SK-N-SH treated with all-trans-retinoic acid at 6 μM for 48 hours (cell line): ENCODE results near the gene CD96.

ENCODE experiments used
- ATAC-seq: fragments of 200-7000 bp; cut with Tn5 transposase; 3 replicates; pipeline ENCODE4 v1.9.1; 2020; ENCODE audit warnings: mild to moderate bottlenecking, moderate library complexity
- CREB5 ChIP-seq: fragments of 250-450 bp; sonication (Bioruptor Pico); IDR thresholded peaks from 2 replicates; pipeline ENCODE4 v1.5.1; 2020; ENCODE audit warnings: low read depth, mild to moderate bottlenecking, moderate library complexity
- CSDC2 ChIP-seq: fragments of 250-450 bp; sonication (Bioruptor Pico); IDR thresholded peaks from 2 replicates; pipeline ENCODE4 v1.5.0; 2020; ENCODE audit warnings: mild to moderate bottlenecking, moderate library complexity
- CSRNP3 ChIP-seq: fragments of 250-450 bp; sonication (Bioruptor Pico); IDR thresholded peaks from 2 replicates; pipeline ENCODE4 v1.5.1; 2021; ENCODE audit warnings: mild to moderate bottlenecking, moderate library complexity
- GLIS3 ChIP-seq: fragments of 250-450 bp; sonication (Bioruptor Pico); IDR thresholded peaks from 2 replicates; pipeline ENCODE4 v1.5.0; 2020; ENCODE audit warnings: mild to moderate bottlenecking, moderate library complexity
- ISL1 ChIP-seq: fragments of 250-450 bp; sonication (Bioruptor Pico); IDR thresholded peaks from 2 replicates; pipeline ENCODE4 v2.1.2; 2022; ENCODE audit warnings: mild to moderate bottlenecking, moderate library complexity
- PATZ1 ChIP-seq: fragments of 250-450 bp; sonication (Bioruptor Pico); IDR thresholded peaks from 2 replicates; pipeline ENCODE4 v1.8.0; 2020; ENCODE audit warnings: mild to moderate bottlenecking, moderate library complexity, borderline replicate concordance
- POU6F1 ChIP-seq: fragments of 250-450 bp; sonication (Bioruptor Pico); IDR thresholded peaks from 2 replicates; pipeline ENCODE4 v1.8.0; 2021; ENCODE audit warnings: low read depth, mild to moderate bottlenecking, moderate library complexity, borderline replicate concordance
- PPARA ChIP-seq: fragments of 250-450 bp; sonication (Bioruptor Pico); IDR thresholded peaks from 2 replicates; pipeline ENCODE4 v1.5.0; 2020; ENCODE audit warnings: mild to moderate bottlenecking, borderline replicate concordance
- RARB ChIP-seq: fragments of 250-450 bp; sonication (Bioruptor Pico); IDR thresholded peaks from 2 replicates; pipeline ENCODE4 v1.8.0; 2021; ENCODE audit warnings: mild to moderate bottlenecking, moderate library complexity
- SNAI2 ChIP-seq: fragments of 250-450 bp; sonication (Bioruptor Pico); IDR thresholded peaks from 2 replicates; pipeline ENCODE4 v1.5.0; 2020; ENCODE audit warnings: mild to moderate bottlenecking, moderate library complexity
- TCF4 ChIP-seq: fragments of 250-450 bp; sonication (Bioruptor Pico); IDR thresholded peaks from 2 replicates; pipeline ENCODE4 v1.8.0; 2021; ENCODE audit warnings: mild to moderate bottlenecking, moderate library complexity, borderline replicate concordance
- TOX ChIP-seq: fragments of 250-450 bp; sonication (Bioruptor Pico); IDR thresholded peaks from 2 replicates; pipeline ENCODE4 v1.8.0; 2021; ENCODE audit warnings: mild to moderate bottlenecking, moderate library complexity, borderline replicate concordance
- TSHZ2 ChIP-seq: fragments of 250-450 bp; sonication (Bioruptor Pico); IDR thresholded peaks from 2 replicates; pipeline ENCODE4 v1.5.0; 2020; ENCODE audit warnings: mild to moderate bottlenecking, moderate library complexity
- ZC3H10 ChIP-seq: fragments of 250-450 bp; sonication (Bioruptor Pico); IDR thresholded peaks from 2 replicates; pipeline ENCODE4 v1.5.1; 2021; ENCODE audit warnings: mild to moderate bottlenecking, moderate library complexity
- ZFP3 ChIP-seq: fragments of 250-450 bp; sonication (Bioruptor Pico); IDR thresholded peaks from 2 replicates; pipeline ENCODE4 v1.5.0; 2020; ENCODE audit warnings: mild to moderate bottlenecking, moderate library complexity
- ZNF70 ChIP-seq: fragments of 450-650 bp; formaldehyde crosslinking; IDR thresholded peaks from 2 replicates; pipeline ENCODE4 v1.5.0; 2020; ENCODE audit warnings: mild to moderate bottlenecking, moderate library complexity
- ZNF8 ChIP-seq: fragments of 450-650 bp; formaldehyde crosslinking; IDR thresholded peaks from 2 replicates; pipeline ENCODE4 v1.5.0; 2020; ENCODE audit warnings: mild to moderate bottlenecking, moderate library complexity

CD96 gene

GRCh38 chr3:111603679-111604078, 61.7 kb downstream of the CD96 start (continued):
- TF ChIP-seq TSHZ2 (CRISPR knock-in tag) (no peak), CREB5 (CRISPR knock-in tag) (no peak)

GRCh38 chr3:111604119-111604518, 62.1 kb downstream of the CD96 start:
- TF ChIP-seq TOX (no peak), GLIS3 (CRISPR knock-in tag) (no peak), TCF4 (CRISPR knock-in tag) (no peak), ZFP3 (no peak), ZNF8 (no peak), PPARA (no peak), RARB (CRISPR knock-in tag) (no peak), ZC3H10 (CRISPR knock-in tag) (no peak), SNAI2 (no peak), PATZ1 (no peak), POU6F1 (CRISPR knock-in tag) (no peak), ISL1 (CRISPR knock-in tag) (no peak)
- ATAC-seq: no peak

GRCh38 chr3:111605018-111605417, 63.0 kb downstream of the CD96 start:
- TF ChIP-seq GLIS3 (CRISPR knock-in tag): no peak
- no peak for TF ChIP-seq PATZ1
- TF ChIP-seq TSHZ2 (CRISPR knock-in tag): no peak
- TF ChIP-seq TOX: no peak
- no peak for TF ChIP-seq ZC3H10 (CRISPR knock-in tag)
- no peak for TF ChIP-seq CSRNP3 (CRISPR knock-in tag)
- TF ChIP-seq ZNF8: no peak
- no peak for TF ChIP-seq TCF4 (CRISPR knock-in tag)
- TF ChIP-seq CSDC2 (CRISPR knock-in tag): no peak
- no peak for TF ChIP-seq ZNF70 (CRISPR knock-in tag)
- no peak for ATAC-seq
